ENCODE measurements around the gene DENND2C.

The DENND2C gene

DNA sequence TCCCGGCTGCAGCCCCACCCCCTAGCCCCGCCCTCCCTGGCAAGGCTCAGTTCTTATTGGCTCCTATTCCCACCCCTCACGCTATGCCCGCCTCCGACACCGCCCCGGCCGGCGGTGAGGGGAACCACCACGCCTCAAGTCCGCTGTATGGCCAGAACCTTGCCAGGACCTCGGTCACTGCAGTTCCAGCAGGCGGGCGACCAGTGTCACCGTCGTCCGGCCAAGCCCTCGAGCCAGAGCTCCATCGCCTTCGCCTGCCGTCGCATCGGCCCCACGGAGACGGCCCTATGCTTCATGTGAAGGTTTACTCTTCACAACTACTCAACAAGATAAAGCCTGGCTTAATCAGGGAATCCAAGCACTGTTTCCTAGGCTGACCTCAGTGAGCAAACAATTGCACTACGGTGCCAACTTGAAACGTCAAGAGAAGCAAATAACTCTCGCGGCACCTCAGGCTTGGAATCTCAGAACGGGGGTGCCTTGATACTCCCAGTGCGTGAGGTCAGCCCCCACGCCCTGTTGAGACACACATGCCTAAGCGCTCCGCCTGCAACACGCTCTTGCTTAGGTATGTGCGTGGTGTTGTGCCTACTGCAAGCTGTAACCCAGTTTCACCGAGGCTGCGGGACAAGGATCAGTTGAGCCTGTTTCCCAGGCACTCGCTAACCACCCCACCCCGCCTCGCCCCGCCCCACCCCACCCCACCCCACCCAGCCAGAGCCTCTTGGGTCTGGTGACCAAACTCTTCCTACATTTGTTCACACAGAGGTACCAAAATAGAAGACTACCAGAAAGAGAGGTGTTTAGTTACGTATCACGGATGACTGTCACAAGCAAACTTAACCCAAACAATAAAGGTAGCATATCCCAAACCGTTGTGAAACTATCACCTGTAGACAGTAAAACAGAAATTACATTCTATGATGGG, 498 bp upstream of the DENND2C start:
- DNase-seq (ENCODE audit: low spot score in 2 of 2), result peak; percentile 86 to 97
- H3K9me3 ChIP-seq, result no peaks in the 10 kb centered on the region
- in situ Hi-C loops (cut with MboI; ENCODE audit: low sequenced_read_pairs), result no loop called here
- peak overlapping the region; percentile 69 for H3K4me3 ChIP-seq
- no peaks in the 10 kb centered on the region for H3K36me3 ChIP-seq (replicated peaks)
- peaks cover 6% of the 10 kb centered on the region for H3K4me1 ChIP-seq
- 0 out of 2 replicates have a peak, but pooled peaks cover 3% of the 10 kb centered on the region for H3K27me3 ChIP-seq (ENCODE audit: low read depth)

DNA sequence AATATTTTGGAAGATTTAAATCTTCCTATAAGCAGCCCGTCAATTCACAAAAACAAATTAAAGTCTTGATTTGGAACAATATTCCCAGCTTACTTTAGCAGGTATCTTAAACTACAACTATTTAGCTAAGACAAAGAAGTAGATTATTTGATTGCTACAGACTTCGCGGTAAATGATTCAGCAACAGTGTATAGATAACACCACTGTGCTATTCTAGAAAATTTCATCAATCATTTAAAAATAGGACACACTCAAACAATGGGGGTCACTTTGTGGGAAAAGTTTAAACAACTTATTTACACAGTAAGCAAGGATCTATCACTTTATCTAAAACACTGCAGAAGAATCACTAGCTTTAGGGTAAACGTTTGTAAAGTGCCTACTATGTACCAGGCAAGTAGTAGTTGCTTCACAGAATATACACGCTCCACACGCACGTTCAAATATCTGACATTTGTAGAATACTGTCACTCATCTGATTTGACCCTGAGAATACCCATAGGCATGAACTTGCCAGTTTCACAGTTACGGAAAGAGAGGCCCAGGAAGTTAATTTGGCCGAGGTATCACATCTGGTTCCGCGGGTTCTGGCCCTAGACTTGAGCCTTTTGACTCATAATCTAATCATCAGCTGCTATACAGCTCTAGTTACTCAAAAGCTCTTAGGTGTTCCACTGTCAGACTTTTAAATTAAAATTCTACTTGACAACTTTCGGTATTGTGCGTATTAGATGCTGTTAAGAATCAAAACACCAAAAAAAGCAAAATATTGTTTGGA, 876 bp downstream of the DENND2C start:
- DNase-seq (ENCODE audit: low spot score in 2 of 2), result no peak
- Histone ChIP-seq H3K36me3 (replicated peaks) (no peaks in the 10 kb centered on the region), H3K4me1 (peaks cover 6% of the 10 kb centered on the region), H3K27me3 (ENCODE audit: low read depth) (0 out of 2 replicates have a peak, but pooled peaks cover 2% of the 10 kb centered on the region), H3K9me3 (no peaks in the 10 kb centered on the region), H3K4me3 (peak overlapping the region; percentile 69)
- in situ Hi-C loops (cut with MboI; ENCODE audit: low sequenced_read_pairs), result no loop called here

DNA sequence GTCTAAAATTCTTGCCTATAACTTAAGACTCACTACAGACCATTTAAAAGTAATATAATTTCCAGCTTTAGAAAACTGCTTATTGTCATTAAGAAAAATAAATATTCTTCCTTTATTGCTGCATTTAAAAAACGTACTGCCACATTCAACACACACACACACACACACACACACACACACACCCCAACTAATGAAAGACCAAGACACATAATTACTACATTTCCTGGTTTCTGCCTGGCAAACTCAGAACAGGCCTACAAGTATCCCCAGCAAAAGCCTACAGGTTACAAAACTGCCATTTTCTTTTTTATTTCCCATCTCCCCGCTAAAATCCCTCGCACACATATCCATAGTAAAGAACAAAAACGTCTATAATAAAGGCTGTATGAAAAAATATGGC, 1.5 kb downstream of the DENND2C start:
- H3K4me1 ChIP-seq, result peaks cover 6% of the 10 kb centered on the region
- in situ Hi-C loops (cut with MboI; ENCODE audit: low sequenced_read_pairs), result no loop called here
- H3K9me3 ChIP-seq, result no peaks in the 10 kb centered on the region
- DNase-seq (ENCODE audit: low spot score in 2 of 2), result no peak
- H3K27me3 ChIP-seq (ENCODE audit: low read depth), result no peaks in the 10 kb centered on the region
- no peaks in the 10 kb centered on the region for H3K36me3 ChIP-seq (replicated peaks)
- H3K4me3 ChIP-seq, result no peak overlapping the region

DNA sequence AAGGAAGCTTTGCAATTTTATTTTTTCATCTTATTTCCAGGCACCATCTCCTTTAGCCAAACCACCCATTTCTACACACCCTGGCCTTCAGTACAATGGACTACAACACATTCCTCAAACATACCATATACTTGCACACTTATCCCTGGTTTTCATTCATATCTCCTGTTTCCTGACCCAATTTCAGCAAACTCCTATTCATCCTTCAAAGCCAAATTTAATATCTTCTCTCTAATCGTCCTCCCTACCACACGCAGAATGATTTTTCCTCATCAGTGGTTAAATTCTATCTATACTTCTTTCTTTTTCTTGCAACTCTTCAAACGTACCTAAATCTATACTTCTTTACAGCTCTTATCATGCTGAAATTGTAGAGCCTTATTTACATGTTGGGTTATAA, 2.9 kb downstream of the DENND2C start:
- in situ Hi-C loops (cut with MboI; ENCODE audit: low sequenced_read_pairs), result no loop called here
- no peak overlapping the region for H3K4me3 ChIP-seq
- no peak for DNase-seq (ENCODE audit: low spot score in 2 of 2)
- H3K4me1 ChIP-seq, result peaks cover 6% of the 10 kb centered on the region
- H3K36me3 ChIP-seq (replicated peaks), result no peaks in the 10 kb centered on the region
- H3K9me3 ChIP-seq, result no peaks in the 10 kb centered on the region
- H3K27me3 ChIP-seq (ENCODE audit: low read depth), result no peaks in the 10 kb centered on the region

DNA sequence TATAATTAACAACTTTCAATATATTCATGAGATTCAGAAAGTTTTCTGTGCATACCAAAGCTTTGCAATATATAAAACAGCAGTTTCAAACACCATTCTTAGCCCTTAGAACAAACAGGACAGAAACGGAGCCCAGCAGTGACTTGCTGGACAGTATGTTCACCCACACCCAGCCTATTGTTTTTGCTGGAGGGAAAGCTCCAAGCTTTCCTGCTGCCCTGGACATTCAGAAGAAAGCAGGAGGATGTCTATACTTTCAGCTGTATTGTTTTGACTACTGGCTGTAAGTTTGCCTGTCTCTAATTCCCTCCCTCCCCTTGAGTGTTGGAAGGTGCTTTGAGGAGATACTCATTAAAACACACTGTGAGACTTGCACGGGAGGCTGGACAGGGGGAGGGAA, 9.6 kb downstream of the DENND2C start:
- no peaks in the 10 kb centered on the region for H3K4me1 ChIP-seq
- no peaks in the 10 kb centered on the region; the same call in 1 of the 2 replicates for H3K9me3 ChIP-seq
- no peak overlapping the region for H3K4me3 ChIP-seq
- peaks cover 4% of the 10 kb centered on the region for H3K27me3 ChIP-seq (ENCODE audit: low read depth)
- DNase-seq (ENCODE audit: low spot score in 2 of 2), result no peak
- in situ Hi-C loops (cut with MboI; ENCODE audit: low sequenced_read_pairs), result no loop called here
- no peaks in the 10 kb centered on the region for H3K36me3 ChIP-seq (replicated peaks)

DNA sequence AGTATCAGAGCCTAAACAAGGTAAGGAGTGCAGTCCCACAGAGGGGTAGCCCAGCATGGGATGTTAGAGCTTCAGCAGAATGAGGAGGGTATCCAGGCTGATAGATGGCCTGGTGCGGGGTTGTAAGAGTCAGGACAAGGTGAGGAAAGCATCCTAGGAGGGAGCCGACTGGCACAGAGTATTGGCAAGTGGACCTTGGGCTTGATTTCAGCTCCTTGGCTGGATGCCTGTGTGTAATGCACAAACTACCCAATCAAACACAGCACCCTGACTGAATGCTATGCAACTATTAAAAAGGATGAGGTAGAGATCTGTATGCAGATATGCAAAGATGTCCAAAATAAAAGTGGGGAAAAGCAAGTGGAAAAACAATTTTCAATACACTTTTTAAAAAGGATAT, 18.0 kb downstream of the DENND2C start:
- H3K9me3 ChIP-seq, result no peaks in the 10 kb centered on the region
- no peaks in the 10 kb centered on the region for H3K36me3 ChIP-seq (replicated peaks)
- DNase-seq (ENCODE audit: low spot score in 2 of 2), result no peak
- H3K27me3 ChIP-seq (ENCODE audit: low read depth), result no peaks in the 10 kb centered on the region
- H3K4me1 ChIP-seq, result peaks cover 2% of the 10 kb centered on the region; the same call in 1 of the 2 replicates
- H3K4me3 ChIP-seq, result no peak overlapping the region
- in situ Hi-C loops (cut with MboI; ENCODE audit: low sequenced_read_pairs), result no loop called here

DNA sequence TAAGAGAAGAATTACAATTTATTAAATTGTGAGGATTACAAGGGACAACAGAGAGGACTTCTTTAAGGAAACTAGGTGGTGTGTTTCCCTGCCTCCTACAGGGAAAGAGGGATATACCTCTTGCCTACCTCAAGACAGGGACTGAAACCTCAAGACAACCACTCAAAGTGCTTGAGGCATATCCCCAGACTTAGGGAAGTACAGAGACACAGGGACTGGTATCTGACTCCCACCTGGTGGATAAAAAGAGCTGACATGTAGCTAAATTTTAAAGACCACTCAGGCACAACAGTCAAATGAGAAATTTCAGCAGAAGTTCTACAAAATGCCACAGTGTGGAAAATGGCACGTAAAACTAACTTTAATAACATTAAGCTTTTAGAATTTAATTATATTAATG, 21.3 kb downstream of the DENND2C start:
- DNase-seq (ENCODE audit: low spot score in 2 of 2), result no peak

DNA sequence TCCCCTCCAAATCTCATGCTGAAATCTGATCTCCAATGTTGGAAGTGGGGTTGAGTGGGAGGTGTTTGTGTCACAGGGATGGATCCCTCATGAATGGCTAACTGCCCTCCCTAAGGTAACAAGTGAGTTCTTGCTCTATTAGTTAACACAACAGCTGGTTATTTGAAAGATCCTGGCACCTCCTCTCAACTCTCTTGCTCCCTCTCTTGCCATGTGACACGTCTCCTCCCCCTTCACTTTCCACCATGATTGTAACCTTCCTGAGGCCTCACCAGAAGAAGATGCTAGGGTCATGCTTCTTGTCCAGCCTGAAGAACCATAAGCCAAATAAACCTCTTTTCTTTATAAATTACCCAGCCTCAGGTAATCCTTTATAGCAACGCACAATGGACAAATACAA, 28.5 kb downstream of the DENND2C start:
- Histone ChIP-seq H3K36me3 (replicated peaks) (no peaks in the 10 kb centered on the region), H3K9me3 (no peaks in the 10 kb centered on the region), H3K27me3 (ENCODE audit: low read depth) (no peaks in the 10 kb centered on the region), H3K4me1 (no peaks in the 10 kb centered on the region; the same call in 1 of the 2 replicates), H3K4me3 (no peak overlapping the region)
- no peak for DNase-seq (ENCODE audit: low spot score in 2 of 2)
- in situ Hi-C loops (cut with MboI; ENCODE audit: low sequenced_read_pairs), result no loop called here

More for the DNA sequence above, 21.3 kb downstream of the DENND2C start:
- Histone ChIP-seq H3K9me3 (no peaks in the 10 kb centered on the region), H3K27me3 (ENCODE audit: low read depth) (no peaks in the 10 kb centered on the region), H3K4me1 (peaks cover 2% of the 10 kb centered on the region; the same call in 1 of the 2 replicates), H3K4me3 (no peak overlapping the region), H3K36me3 (replicated peaks) (no peaks in the 10 kb centered on the region)
- in situ Hi-C loops (cut with MboI; ENCODE audit: low sequenced_read_pairs), result no loop called here

DNA sequence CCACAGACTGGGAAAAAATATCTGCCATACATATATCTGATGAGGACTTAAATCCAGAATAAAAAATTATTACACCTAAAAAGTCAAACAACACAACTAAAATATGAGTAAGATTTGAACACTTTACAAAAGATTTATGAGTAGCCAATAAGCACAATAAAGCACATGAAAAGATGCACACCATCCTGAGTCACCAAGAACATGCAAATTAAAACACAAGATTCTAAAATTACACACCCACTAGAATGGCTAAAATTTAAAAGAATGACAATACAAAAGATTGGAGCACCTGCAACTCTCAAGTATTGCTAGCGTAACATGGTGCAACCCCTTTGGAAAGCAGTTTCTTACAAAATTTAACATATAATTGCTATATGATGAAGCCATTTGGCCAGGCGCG, 30.9 kb downstream of the DENND2C start:
- H3K4me1 ChIP-seq, result no peaks in the 10 kb centered on the region; the same call in 1 of the 2 replicates
- H3K9me3 ChIP-seq, result no peaks in the 10 kb centered on the region
- DNase-seq (ENCODE audit: low spot score in 2 of 2), result no peak
- no peaks in the 10 kb centered on the region for H3K36me3 ChIP-seq (replicated peaks)
- in situ Hi-C loops (cut with MboI; ENCODE audit: low sequenced_read_pairs), result no loop called here
- H3K4me3 ChIP-seq, result no peak overlapping the region
- H3K27me3 ChIP-seq (ENCODE audit: low read depth), result no peaks in the 10 kb centered on the region

DNA sequence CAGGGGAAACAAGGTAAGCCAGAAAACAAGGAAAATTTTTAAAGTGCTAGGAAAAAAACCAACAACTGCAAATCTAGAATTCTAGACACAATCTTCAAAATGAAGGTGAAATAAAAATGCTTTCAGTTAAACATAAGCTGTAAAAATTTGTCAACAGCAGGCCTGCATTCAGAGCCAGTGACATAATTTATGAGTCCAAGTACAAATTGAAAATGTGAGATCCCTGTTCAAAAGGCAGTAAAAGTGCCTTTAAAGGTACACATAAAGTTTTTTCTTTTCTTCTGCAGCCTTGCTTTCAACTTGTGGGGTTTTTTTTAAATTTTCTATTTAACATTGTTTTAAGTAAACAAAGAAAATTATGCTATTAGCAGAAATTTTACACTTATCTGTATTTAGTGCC, 37.4 kb downstream of the DENND2C start:
- Histone ChIP-seq H3K9me3 (no peaks in the 10 kb centered on the region), H3K36me3 (replicated peaks) (no peaks in the 10 kb centered on the region), H3K4me1 (no peaks in the 10 kb centered on the region), H3K4me3 (no peak overlapping the region), H3K27me3 (ENCODE audit: low read depth) (no peaks in the 10 kb centered on the region)
- no peak for DNase-seq (ENCODE audit: low spot score in 2 of 2)
- in situ Hi-C loops (cut with MboI; ENCODE audit: low sequenced_read_pairs), result no loop called here

DNA sequence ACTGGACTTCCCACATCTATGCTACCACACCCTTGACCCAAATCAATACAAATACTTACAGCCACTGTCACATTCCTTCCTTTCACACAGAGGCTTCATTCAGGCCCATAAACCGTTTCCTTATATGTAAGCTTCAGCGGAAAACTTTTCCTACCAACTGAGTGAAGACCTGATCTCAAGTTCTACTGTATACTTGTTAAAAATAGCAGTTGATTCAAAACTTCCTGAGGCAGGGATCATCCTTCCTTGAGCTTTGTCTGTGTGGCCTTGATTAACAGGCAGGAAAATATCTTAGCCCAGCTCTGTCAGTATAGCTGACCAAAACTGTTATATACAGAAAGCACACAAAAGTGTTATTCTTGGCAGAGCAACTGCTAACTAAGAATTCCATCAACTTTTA, 42.7 kb downstream of the DENND2C start:
- no peaks in the 10 kb centered on the region for H3K9me3 ChIP-seq
- in situ Hi-C loops (cut with MboI; ENCODE audit: low sequenced_read_pairs), result no loop called here
- no peak overlapping the region for H3K4me3 ChIP-seq
- H3K36me3 ChIP-seq (replicated peaks), result no peaks in the 10 kb centered on the region
- H3K4me1 ChIP-seq, result no peaks in the 10 kb centered on the region
- H3K27me3 ChIP-seq (ENCODE audit: low read depth), result no peaks in the 10 kb centered on the region
- no peak for DNase-seq (ENCODE audit: low spot score in 2 of 2)

DNA sequence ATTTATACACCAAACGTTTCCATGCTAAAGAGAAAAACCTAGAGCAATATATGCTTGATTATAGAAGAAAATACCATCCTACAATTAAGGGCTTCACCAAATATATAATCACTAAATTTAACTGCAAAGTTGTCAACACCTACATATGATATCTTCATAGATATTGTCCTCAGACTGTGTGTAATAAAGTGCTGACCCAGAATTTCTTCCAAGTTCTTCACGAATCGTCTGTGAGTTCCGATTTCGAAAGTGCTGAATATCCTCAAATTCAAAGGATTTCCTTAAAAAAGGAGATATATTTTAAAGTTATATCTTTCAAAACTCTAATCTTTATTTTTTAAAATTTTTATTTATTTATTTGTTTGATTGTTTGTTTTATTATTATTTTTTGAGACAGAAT, 46.5 kb downstream of the DENND2C start:
- no peak for DNase-seq (ENCODE audit: low spot score in 2 of 2)
- H3K4me1 ChIP-seq, result no peaks in the 10 kb centered on the region
- in situ Hi-C loops (cut with MboI; ENCODE audit: low sequenced_read_pairs), result no loop called here

DNA sequence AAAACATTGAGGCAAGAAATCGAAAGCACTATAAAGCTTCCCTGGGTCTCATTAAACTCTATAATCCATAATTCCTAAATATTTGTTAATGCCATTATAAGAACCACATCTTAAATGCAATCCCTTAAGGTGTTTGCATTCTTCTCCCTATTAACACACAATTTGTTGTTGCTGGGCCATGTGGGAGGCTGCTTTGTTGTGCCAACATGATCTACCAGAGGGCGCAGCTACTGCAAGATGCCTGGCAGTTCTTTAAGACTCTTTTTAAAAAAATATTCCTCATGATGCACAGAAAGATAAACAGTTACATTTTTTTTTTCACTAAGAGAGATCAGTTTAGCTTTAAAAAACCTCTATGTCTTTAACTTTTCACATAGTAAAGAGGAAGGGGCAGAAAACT, 49.4 kb downstream of the DENND2C start:
- H3K9me3 ChIP-seq, result no peaks in the 10 kb centered on the region
- in situ Hi-C loops (cut with MboI; ENCODE audit: low sequenced_read_pairs), result no loop called here
- H3K27me3 ChIP-seq (ENCODE audit: low read depth), result no peaks in the 10 kb centered on the region
- no peaks in the 10 kb centered on the region for H3K4me1 ChIP-seq
- no peak for DNase-seq (ENCODE audit: low spot score in 2 of 2)
- H3K4me3 ChIP-seq, result no peak overlapping the region
- no peaks in the 10 kb centered on the region for H3K36me3 ChIP-seq (replicated peaks)

More for the DNA sequence above, 46.5 kb downstream of the DENND2C start:
- Histone ChIP-seq H3K36me3 (replicated peaks) (no peaks in the 10 kb centered on the region), H3K4me3 (no peak overlapping the region), H3K27me3 (ENCODE audit: low read depth) (no peaks in the 10 kb centered on the region), H3K9me3 (no peaks in the 10 kb centered on the region)

DNA sequence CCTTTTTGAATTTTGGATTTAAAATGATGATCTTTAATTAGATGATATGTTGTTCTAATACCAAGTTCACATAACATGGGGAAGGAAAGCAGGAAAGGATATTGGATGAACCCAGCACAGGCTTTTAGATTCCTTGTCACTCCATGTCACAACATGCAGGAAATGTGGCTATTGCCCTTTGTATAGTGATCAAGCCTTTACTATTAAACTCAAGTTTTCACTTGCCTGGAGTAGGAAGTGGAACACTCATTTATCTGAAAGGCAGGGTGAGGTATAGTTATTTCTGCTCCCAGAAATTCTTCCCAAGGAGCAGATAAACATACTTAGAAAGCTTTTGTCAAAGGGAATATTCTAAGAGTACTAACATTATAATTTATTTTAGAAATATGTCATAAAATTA, 51.2 kb downstream of the DENND2C start:
- Histone ChIP-seq H3K4me1 (no peaks in the 10 kb centered on the region), H3K36me3 (replicated peaks) (no peaks in the 10 kb centered on the region), H3K9me3 (no peaks in the 10 kb centered on the region), H3K27me3 (ENCODE audit: low read depth) (no peaks in the 10 kb centered on the region), H3K4me3 (no peak overlapping the region)
- in situ Hi-C loops (cut with MboI; ENCODE audit: low sequenced_read_pairs), result no loop called here
- DNase-seq (ENCODE audit: low spot score in 2 of 2), result no peak

Data from HAP-1 (cell line).